IPS-NIHi7 (cell line): ENCODE data around the gene BAG2.
A peak's percentile ranks its signal among the peaks of the same experiment; 100 is the strongest.

Experiments
- DNase-seq: peaks from one replicate; pipeline ENCODE4 v3.0.0; 2012; ENCODE audit warnings: mixed read lengths; ENCODE audit errors: extremely low spot score

BAG2 gene

GRCh38 chr6:57221191-57221935, 49.2 kb downstream of the BAG2 start:
- peak; percentile 84 for DNase-seq

GRCh38 chr6:57221936-57222742, 50.0 kb downstream of the BAG2 start, which contains the start of gene RAB23:
TSS of gene RAB23 (minus strand) at chr6:57222307. CDS start at chr6:57210380, 11,927 bp downstream.
- peak; percentile 93 for DNase-seq

- DNase-seq: no peak
Measured at GRCh38 chr6:57222743-57223077, 50.6 kb downstream of the BAG2 start.

GRCh38 chr6:57224769-57225515, 52.8 kb downstream of the BAG2 start:
- DNase-seq: no peak

- DNase-seq: no peak
Measured at GRCh38 chr6:57226221-57226620, 54.1 kb downstream of the BAG2 start.
